Mesenchymal stem cell (in vitro differentiated cells and primary cell): ENCODE measurements around the gene HEXIM1.

ENCODE experiments used
- DNase-seq: peaks from one replicate; pipeline ENCODE4 v3.0.0-alpha.2; 2013
- H2AFZ ChIP-seq: one replicate; pipeline ENCODE4 v1.6.1; 2013; ENCODE audit warnings: low read depth, mild to moderate bottlenecking, control low read depth, inconsistent platforms, low read length, moderate library complexity
- H2AK5ac ChIP-seq: 2 replicates; pipeline ENCODE4 v1.6.1; 2013; ENCODE audit warnings: low read length, moderate library complexity, mild to moderate bottlenecking, inconsistent platforms; ENCODE audit not compliant: severe bottlenecking
- H2BK120ac ChIP-seq: one replicate; pipeline ENCODE4 v1.6.1; 2013; ENCODE audit warnings: low read depth, mild to moderate bottlenecking, inconsistent platforms, low read length, moderate library complexity
- H2BK12ac ChIP-seq, 2 experiments: one replicate each; pipeline ENCODE4 v1.6.1; 2013; ENCODE audit warnings: inconsistent platforms in 2 of 2, low read length in 2 of 2, mild to moderate bottlenecking in 2 of 2, moderate library complexity in 2 of 2, control low read depth in 1 of 2
- H2BK15ac ChIP-seq: one replicate; pipeline ENCODE4 v1.6.1; 2013; ENCODE audit warnings: mild to moderate bottlenecking, low read depth, inconsistent platforms; ENCODE audit not compliant: poor library complexity, severe bottlenecking
- H2BK5ac ChIP-seq: 2 replicates; pipeline ENCODE4 v1.6.1; 2013; ENCODE audit warnings: low read depth, mild to moderate bottlenecking, low read length, control low read depth, inconsistent platforms; ENCODE audit not compliant: poor library complexity, severe bottlenecking
- H3K14ac ChIP-seq, 2 experiments: one replicate each; pipeline ENCODE4 v1.6.1; 2013; ENCODE audit warnings: inconsistent platforms in 2 of 2, low read length in 2 of 2, control low read depth in 1 of 2, mild to moderate bottlenecking in 1 of 2, moderate library complexity in 1 of 2
- H3K18ac ChIP-seq, 2 experiments: one replicate each; pipeline ENCODE4 v1.6.1; 2013; ENCODE audit warnings: inconsistent platforms in 2 of 2, low read length in 2 of 2, control low read depth in 1 of 2, low read depth in 1 of 2, mild to moderate bottlenecking in 1 of 2
- H3K23ac ChIP-seq, 2 experiments: one replicate each; pipeline ENCODE4 v1.6.1; 2013; ENCODE audit warnings: inconsistent platforms in 2 of 2, low read length in 2 of 2, mild to moderate bottlenecking in 2 of 2, moderate library complexity in 2 of 2, control low read depth in 1 of 2
- H3K27ac ChIP-seq: 2 replicates; pipeline ENCODE4 v1.5.1; 2013; ENCODE audit warnings: mild to moderate bottlenecking, moderate library complexity, low read length, control low read depth, inconsistent platforms; ENCODE audit not compliant: poor library complexity, severe bottlenecking
- H3K27me3 ChIP-seq, 2 experiments: 2 replicates each; pipeline versions ENCODE4 v1.6.1 to v1.7.0; 2013; ENCODE audit warnings: low read length in 2 of 2, mild to moderate bottlenecking in 2 of 2, moderate library complexity in 2 of 2, control low read depth in 1 of 2, inconsistent platforms in 1 of 2; ENCODE audit not compliant: control insufficient read depth in 1 of 2, insufficient read depth in 1 of 2
- H3K36me3 ChIP-seq, 2 experiments: 2 replicates each; pipeline versions ENCODE4 v1.6.1 to v1.7.0; 2013; ENCODE audit warnings: low read length in 2 of 2, control low read depth in 1 of 2, inconsistent platforms in 1 of 2, low read depth in 1 of 2, mild to moderate bottlenecking in 1 of 2; ENCODE audit not compliant: insufficient read depth in 2 of 2, control insufficient read depth in 1 of 2
- H3K4ac ChIP-seq, 2 experiments: one replicate each; pipeline ENCODE4 v1.6.1; 2013; ENCODE audit warnings: inconsistent platforms in 2 of 2, low read length in 2 of 2, mild to moderate bottlenecking in 2 of 2, moderate library complexity in 2 of 2, control low read depth in 1 of 2, low read depth in 1 of 2
- H3K4me1 ChIP-seq: 2 replicates; pipeline ENCODE4 v1.6.1; 2013; ENCODE audit warnings: low read depth, low read length, control low read depth; ENCODE audit not compliant: control insufficient read depth, insufficient read depth
- H3K4me2 ChIP-seq: 2 replicates; pipeline ENCODE4 v1.6.1; 2013; ENCODE audit warnings: low read length, mild to moderate bottlenecking, inconsistent platforms; ENCODE audit not compliant: poor library complexity, severe bottlenecking
- H3K4me3 ChIP-seq, 2 experiments: 2 replicates each; pipeline versions ENCODE4 v1.5.1 to v1.7.0; 2013; ENCODE audit warnings: low read length in 2 of 2, mild to moderate bottlenecking in 2 of 2, control low read depth in 1 of 2, low read depth in 1 of 2; ENCODE audit not compliant: insufficient read depth in 1 of 2
- H3K79me1 ChIP-seq: replicated peaks from 2 replicates; pipeline ENCODE4 v1.6.1; 2013; ENCODE audit warnings: mild to moderate bottlenecking, control low read depth, low read length, inconsistent platforms; ENCODE audit not compliant: poor library complexity, severe bottlenecking
- H3K9ac ChIP-seq: 2 replicates; pipeline ENCODE4 v1.7.0; 2013; ENCODE audit warnings: mild to moderate bottlenecking, low read length, moderate library complexity
- H3K9me3 ChIP-seq: 2 replicates; pipeline ENCODE4 v1.7.0; 2013; ENCODE audit warnings: mild to moderate bottlenecking, low read length; ENCODE audit not compliant: control insufficient read depth
- H4K8ac ChIP-seq: one replicate; pipeline ENCODE4 v1.6.1; 2013; ENCODE audit warnings: inconsistent platforms, mild to moderate bottlenecking, low read length, moderate library complexity
- H4K91ac ChIP-seq: one replicate; pipeline ENCODE4 v1.6.1; 2013; ENCODE audit warnings: mild to moderate bottlenecking, low read length, inconsistent platforms
- WGBS: methylation state at CpG from one replicate; pipeline ENCODE4 v1.1.7; 2013; ENCODE audit warnings: mixed read lengths; 5-methylcytosine and 5-hydroxymethylcytosine counted together

HEXIM1 gene

DNA sequence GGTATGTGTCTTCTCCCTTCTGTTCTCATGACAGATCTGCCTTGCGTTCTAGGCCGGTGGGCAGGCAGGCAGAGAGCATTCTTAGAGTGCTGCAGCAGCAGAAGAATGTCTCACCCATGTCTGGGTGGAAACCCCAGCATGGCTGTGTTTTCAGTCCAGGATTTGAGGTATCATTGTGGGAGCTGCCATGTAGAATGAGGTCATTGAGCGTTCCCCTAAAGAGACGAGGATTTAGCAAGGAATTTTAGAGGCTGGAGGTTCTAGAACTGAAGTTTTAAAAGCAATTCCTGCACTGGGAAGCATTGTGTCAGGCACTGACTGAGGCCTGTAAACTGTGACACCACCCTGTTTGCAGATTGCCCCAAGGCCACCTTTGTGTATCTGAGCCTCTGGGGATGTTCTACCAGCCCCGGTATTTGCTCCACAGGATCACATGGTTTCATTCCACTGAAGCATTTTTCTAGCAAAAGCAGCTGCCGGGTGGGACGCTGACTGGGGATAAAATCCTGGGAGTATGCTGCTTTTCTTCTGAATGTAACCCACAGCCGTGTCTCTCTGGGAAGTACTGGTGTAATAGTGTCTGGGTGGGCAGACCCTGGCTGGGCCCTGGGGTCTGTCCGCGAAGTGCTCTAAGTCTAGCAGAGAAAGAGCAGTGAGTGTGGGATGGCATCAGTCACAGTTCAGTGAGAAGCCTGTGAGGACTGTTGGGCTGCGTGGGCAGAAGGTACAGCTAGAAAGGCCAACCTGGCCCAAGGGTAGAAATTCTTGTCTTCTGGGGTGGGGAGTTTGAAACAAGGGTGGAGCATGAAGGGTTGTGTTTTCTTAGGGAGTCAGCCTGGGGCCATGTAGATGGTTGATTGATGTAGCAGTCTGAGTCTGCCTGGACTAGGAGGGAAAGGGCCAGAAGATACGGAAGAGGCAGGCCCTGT is 46.1 kb upstream of the HEXIM1 start:
- Histone ChIP-seq H2BK12ac (no peak overlapping the region), H3K4me1 (peaks cover 21% of the 10 kb centered on the region), H2BK5ac (no peak overlapping the region), H3K27ac (peak overlapping the region; percentile 80), H2AK5ac (peak overlapping the region; percentile 67), H4K91ac (no peak overlapping the region), H3K14ac (no peak overlapping the region), H3K27me3 (no peaks in the 10 kb centered on the region), H3K79me1 (peaks cover 27% of the 10 kb centered on the region), H3K9ac (peak overlapping the region; percentile 70), H3K9me3 (no peaks in the 10 kb centered on the region), H2BK120ac (no peak overlapping the region), H3K23ac (no peak overlapping the region), H2BK15ac (no peak overlapping the region), H3K4ac (no peak overlapping the region), H3K36me3 (peaks cover 80 to 83% of the 10 kb centered on the region in 2 experiments), H3K4me3 (no peak overlapping the region), H3K4me2 (no peak overlapping the region), H4K8ac (no peak overlapping the region), H2AFZ (no peak overlapping the region), H3K18ac (no peak overlapping the region)
- WGBS, result 96% methylated on average over 12 of the region's 12 CpGs
- peak; percentile 32 for DNase-seq

DNA sequence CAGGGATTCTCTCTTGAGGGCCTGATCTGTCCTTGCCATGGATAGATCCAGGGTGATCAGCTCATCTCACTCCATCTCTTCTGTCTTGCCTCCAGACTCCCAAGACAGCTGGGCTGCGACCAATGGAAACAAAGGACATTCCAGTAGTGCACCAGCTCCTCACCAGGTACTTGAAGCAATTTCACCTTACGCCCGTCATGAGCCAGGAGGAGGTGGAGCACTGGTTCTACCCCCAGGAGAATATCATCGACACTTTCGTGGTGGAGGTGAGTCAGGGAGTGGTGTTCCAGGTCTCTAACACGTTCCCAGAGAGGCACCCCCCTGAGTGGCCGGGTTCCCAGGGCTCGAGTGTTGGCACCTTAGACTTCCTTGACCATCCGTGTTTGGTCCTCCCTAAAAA is 45.4 kb upstream of the HEXIM1 start:
- H3K79me1 ChIP-seq, result peaks cover 22% of the 10 kb centered on the region
- H2BK5ac ChIP-seq, result no peak overlapping the region
- peaks cover 21% of the 10 kb centered on the region for H3K4me1 ChIP-seq
- H2AFZ ChIP-seq, result no peak overlapping the region
- no peak overlapping the region for H3K4ac ChIP-seq
- no peak overlapping the region for H4K91ac ChIP-seq
- H2BK120ac ChIP-seq, result no peak overlapping the region
- H3K9ac ChIP-seq, result peak overlapping the region; percentile 70
- H3K18ac ChIP-seq, result no peak overlapping the region
- WGBS, result 96% methylated on average over 9 of the region's 9 CpGs
- H3K23ac ChIP-seq, result no peak overlapping the region
- no peak overlapping the region for H2BK12ac ChIP-seq
- no peak overlapping the region for H4K8ac ChIP-seq
- DNase-seq, result no peak
- no peak overlapping the region for H3K4me3 ChIP-seq
- no peak overlapping the region for H3K14ac ChIP-seq
- H3K9me3 ChIP-seq, result no peaks in the 10 kb centered on the region
- H2BK15ac ChIP-seq, result no peak overlapping the region
- H3K36me3 ChIP-seq, result peaks cover 80 to 83% of the 10 kb centered on the region in 2 experiments
- peak overlapping the region; percentile 80 for H3K27ac ChIP-seq
- peak overlapping the region; percentile 12 for H2AK5ac ChIP-seq
- no peak overlapping the region for H3K4me2 ChIP-seq
- no peaks in the 10 kb centered on the region for H3K27me3 ChIP-seq

DNA sequence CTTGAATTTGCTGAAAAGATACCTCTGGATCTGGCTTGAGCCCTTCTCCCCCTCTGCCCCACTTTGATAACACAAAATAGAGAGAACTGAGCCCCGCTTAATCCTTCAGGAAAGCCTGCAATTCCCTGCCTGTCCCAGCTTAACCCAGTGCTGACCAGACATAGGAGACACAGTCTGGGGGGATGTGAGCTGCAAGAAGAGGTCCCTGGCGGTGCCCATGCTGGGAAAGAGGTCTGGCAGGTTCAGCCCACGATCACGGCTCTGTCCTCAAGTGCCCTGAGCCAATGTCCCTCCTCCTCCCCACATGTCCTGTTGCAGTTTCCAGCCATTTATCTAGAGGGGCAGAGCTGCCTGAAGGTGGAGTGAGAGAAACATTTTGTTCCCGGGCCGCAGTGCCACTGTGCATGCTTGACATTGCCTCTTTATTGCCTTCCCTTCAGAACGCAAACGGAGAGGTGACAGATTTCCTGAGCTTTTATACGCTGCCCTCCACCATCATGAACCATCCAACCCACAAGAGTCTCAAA is 44.9 kb upstream of the HEXIM1 start:
- 90% methylated on average over 9 of the region's 9 CpGs for WGBS
- Histone ChIP-seq H3K79me1 (peaks cover 20% of the 10 kb centered on the region), H3K4me3 (no peak overlapping the region), H2BK15ac (no peak overlapping the region), H2BK12ac (no peak overlapping the region), H2BK5ac (no peak overlapping the region), H3K9me3 (no peaks in the 10 kb centered on the region), H2AFZ (no peak overlapping the region), H2AK5ac (peak overlapping the region; percentile 21), H3K18ac (no peak overlapping the region), H3K4ac (no peak overlapping the region), H3K27me3 (no peaks in the 10 kb centered on the region), H3K14ac (no peak overlapping the region), H4K8ac (no peak overlapping the region), H2BK120ac (no peak overlapping the region), H3K27ac (peak overlapping the region; percentile 80), H3K23ac (no peak overlapping the region), H3K9ac (peak overlapping the region; percentile 2), H3K4me1 (peaks cover 21% of the 10 kb centered on the region), H3K36me3 (peaks cover 80 to 83% of the 10 kb centered on the region in 2 experiments), H4K91ac (no peak overlapping the region), H3K4me2 (no peak overlapping the region)
- DNase-seq, result no peak

DNA sequence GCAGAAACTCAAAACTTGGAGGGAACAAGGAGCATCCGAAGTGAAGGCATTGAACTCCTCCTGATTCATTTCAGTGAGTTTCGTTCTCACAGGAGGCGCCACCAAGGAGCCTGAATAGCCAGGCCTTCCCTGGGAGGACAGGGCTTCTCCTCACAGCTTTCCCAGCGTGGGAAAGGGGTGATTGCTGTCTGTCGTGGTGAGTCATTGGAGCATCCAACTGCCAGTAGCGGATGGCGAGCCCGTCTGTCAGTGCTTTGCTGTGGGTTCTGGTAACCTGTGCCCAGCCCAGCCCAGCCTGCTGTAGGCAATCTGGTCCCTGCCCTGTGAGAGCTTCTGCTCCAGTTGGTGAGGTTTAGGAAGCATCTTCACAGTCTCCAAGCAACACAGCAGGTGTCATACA is 44.2 kb upstream of the HEXIM1 start:
- H2AFZ ChIP-seq, result no peak overlapping the region
- H2AK5ac ChIP-seq, result no peak overlapping the region
- no peak overlapping the region for H3K27ac ChIP-seq
- 95% methylated on average over 8 of the region's 8 CpGs for WGBS
- H4K8ac ChIP-seq, result no peak overlapping the region
- H2BK12ac ChIP-seq, result no peak overlapping the region
- H3K23ac ChIP-seq, result no peak overlapping the region
- no peak overlapping the region for H3K4me3 ChIP-seq
- no peaks in the 10 kb centered on the region for H3K27me3 ChIP-seq
- no peak for DNase-seq
- no peak overlapping the region for H3K4me2 ChIP-seq
- peaks cover 83 to 84% of the 10 kb centered on the region in 2 experiments for H3K36me3 ChIP-seq
- H3K79me1 ChIP-seq, result peaks cover 19% of the 10 kb centered on the region
- H2BK15ac ChIP-seq, result no peak overlapping the region
- H3K4me1 ChIP-seq, result peaks cover 18% of the 10 kb centered on the region
- H3K9me3 ChIP-seq, result no peaks in the 10 kb centered on the region
- H2BK120ac ChIP-seq, result no peak overlapping the region
- H3K14ac ChIP-seq, result no peak overlapping the region
- no peak overlapping the region for H3K4ac ChIP-seq
- no peak overlapping the region for H3K18ac ChIP-seq
- H4K91ac ChIP-seq, result no peak overlapping the region
- no peak overlapping the region for H3K9ac ChIP-seq
- no peak overlapping the region for H2BK5ac ChIP-seq
